H1 (cell line): ENCODE measurements around the gene NOL9. TPM values are rescaled to one million over a fixed set of nuclear protein-coding genes. Genes with fewer than 3 reads are reported as not detected.

Experiments
- CTCF ChIA-PET: fragments of 300-600 bp; sonication (Branson Sonifier 250); formaldehyde crosslinking; loops from one replicate; lab custom pipeline; 2021; ENCODE audit not compliant: partially characterized antibody; lab: Charles Lee
- POLR2A ChIA-PET: fragments of 300-600 bp; sonication (Branson Sonifier 250); formaldehyde crosslinking; loops from one replicate; lab custom pipeline; 2021; ENCODE audit warnings: inconsistent platforms; ENCODE audit not compliant: partially characterized antibody; lab: Charles Lee
- DNase-seq, 2 experiments: peaks; one replicate each; pipeline versions ENCODE4 v3.0.0 to v3.0.0-alpha.2; 2010 to 2022; ENCODE audit warnings: low spot score in 2 of 2, low read depth in 1 of 2, mixed read lengths in 1 of 2
- FAIRE-seq: peaks from 2 replicates; lab custom pipeline; 2011; peaks lifted over from hg19 to GRCh38; lab: Jason Lieb, UNC
- H2AFZ ChIP-seq: 2 replicates; pipeline ENCODE4 v1.8.1; 2012; ENCODE audit warnings: low read length, inconsistent platforms
- H2AK5ac ChIP-seq: 2 replicates; pipeline ENCODE4 v1.6.1; 2013; ENCODE audit warnings: low read depth, low read length
- H2BK120ac ChIP-seq: replicated peaks from 2 replicates; pipeline ENCODE3; 2013; ENCODE audit warnings: low read depth, low read length, inconsistent platforms
- H2BK12ac ChIP-seq: 2 replicates; pipeline ENCODE4 v1.6.1; 2013; ENCODE audit warnings: low read depth, low read length
- H2BK15ac ChIP-seq: 2 replicates; pipeline ENCODE4 v1.6.1; 2013; ENCODE audit warnings: low read length
- H2BK20ac ChIP-seq: 2 replicates; pipeline ENCODE4 v1.6.1; 2013; ENCODE audit warnings: low read length
- H2BK5ac ChIP-seq: 2 replicates; pipeline ENCODE4 v1.6.1; 2013; ENCODE audit warnings: low read depth, low read length
- H3K14ac ChIP-seq: 2 replicates; pipeline ENCODE4 v1.6.1; 2013; ENCODE audit warnings: inconsistent platforms; ENCODE audit not compliant: insufficient read length
- H3K18ac ChIP-seq: 2 replicates; pipeline ENCODE4 v1.6.1; 2013; ENCODE audit warnings: low read length; ENCODE audit errors: extremely low read depth
- H3K23ac ChIP-seq: 2 replicates; pipeline ENCODE4 v1.6.1; 2013; ENCODE audit warnings: inconsistent platforms; ENCODE audit not compliant: insufficient read length
- H3K23me2 ChIP-seq: 2 replicates; pipeline ENCODE4 v1.6.1; 2013; ENCODE audit warnings: low read depth, low read length
- H3K27ac ChIP-seq: 2 replicates; pipeline ENCODE4 v1.6.1; 2011; ENCODE audit warnings: low read depth, low read length, inconsistent platforms
- H3K27me3 ChIP-seq, 4 experiments: replicated peaks in 1 of 4; 1 replicate in 1 of 4; 2 replicates in 3 of 4; pipeline versions ENCODE4 v1.6.1 to v1.8.1; 2011 to 2013; ENCODE audit warnings: low read length in 3 of 4, mild to moderate bottlenecking in 3 of 4, inconsistent platforms in 2 of 4, mixed read lengths in 2 of 4, moderate library complexity in 1 of 4; ENCODE audit not compliant: control insufficient read depth in 3 of 4, insufficient read depth in 3 of 4; ENCODE audit errors: extremely low read depth in 1 of 4
- H3K36me3 ChIP-seq, 4 experiments: 2 replicates each; pipeline versions ENCODE4 v1.6.1 to v1.8.1; 2011 to 2013; ENCODE audit warnings: mild to moderate bottlenecking in 4 of 4, low read length in 3 of 4, moderate library complexity in 2 of 4, control low read depth in 1 of 4, inconsistent platforms in 1 of 4; ENCODE audit not compliant: insufficient read depth in 4 of 4, control insufficient read depth in 2 of 4
- H3K4ac ChIP-seq: replicated peaks from 2 replicates; pipeline ENCODE3; 2013; ENCODE audit warnings: low read length, low read depth, mixed read lengths, inconsistent platforms; ENCODE audit not compliant: insufficient read length
- H3K4me1 ChIP-seq, 4 experiments: replicated peaks in 1 of 4; 1 replicate in 1 of 4; 2 replicates in 3 of 4; pipeline versions ENCODE4 v1.6.1 to v1.8.1; 2011 to 2013; ENCODE audit warnings: low read length in 3 of 4, inconsistent platforms in 2 of 4, mixed read lengths in 1 of 4; ENCODE audit not compliant: insufficient read depth in 4 of 4, control insufficient read depth in 3 of 4
- H3K4me2 ChIP-seq, 2 experiments: 2 replicates each; pipeline versions ENCODE4 v1.6.1 to v1.8.1; 2011 to 2013; ENCODE audit warnings: low read depth in 2 of 2, low read length in 2 of 2, control low read depth in 1 of 2, inconsistent platforms in 1 of 2, mild to moderate bottlenecking in 1 of 2; ENCODE audit not compliant: insufficient read depth in 1 of 2
- H3K4me3 ChIP-seq, 4 experiments: fragments of 200-600, 300-600 bp in 1 of 4; sonication (generic), shearing (Covaris generic), sonication (Bioruptor Twin) in 1 of 4; 2 replicates each; pipeline versions ENCODE4 v1.5.1 to v1.8.1; 2011 to 2016; ENCODE audit warnings: low read length in 4 of 4, low read depth in 3 of 4, control low read depth in 2 of 4, inconsistent platforms in 2 of 4, mild to moderate bottlenecking in 2 of 4, mixed read lengths in 1 of 4, moderate library complexity in 1 of 4; ENCODE audit not compliant: insufficient read depth in 2 of 4; ENCODE audit errors: extremely low read depth in 1 of 4
- H3K56ac ChIP-seq: replicated peaks from 2 replicates; pipeline ENCODE3; 2013; ENCODE audit warnings: low read depth, mild to moderate bottlenecking, mixed read lengths, low read length, inconsistent platforms; ENCODE audit not compliant: insufficient read length
- H3K79me1 ChIP-seq: 2 replicates; pipeline ENCODE4 v1.6.1; 2013; ENCODE audit warnings: low read depth, low read length, control low read depth
- H3K79me2 ChIP-seq, 2 experiments: 2 replicates each; pipeline versions ENCODE4 v1.6.1 to v1.8.1; 2012 to 2013; ENCODE audit warnings: low read length in 2 of 2, mild to moderate bottlenecking in 2 of 2, inconsistent platforms in 1 of 2; ENCODE audit not compliant: insufficient read depth in 2 of 2, control insufficient read depth in 1 of 2
- H3K9ac ChIP-seq, 4 experiments: replicated peaks in 1 of 4; 1 replicate in 1 of 4; 2 replicates in 3 of 4; pipeline versions ENCODE4 v1.6.1 to v1.8.1; 2011 to 2013; ENCODE audit warnings: low read depth in 3 of 4, low read length in 3 of 4, control low read depth in 2 of 4, mild to moderate bottlenecking in 2 of 4, moderate library complexity in 2 of 4, inconsistent platforms in 1 of 4; ENCODE audit errors: extremely low read depth in 1 of 4
- H3K9me3 ChIP-seq, 2 experiments: 2 replicates each; pipeline versions ENCODE4 v1.6.1 to v1.8.1; 2012 to 2013; ENCODE audit warnings: mild to moderate bottlenecking in 2 of 2, moderate library complexity in 2 of 2, control low read depth in 1 of 2, inconsistent platforms in 1 of 2, low read depth in 1 of 2, low read length in 1 of 2, mixed read lengths in 1 of 2; ENCODE audit not compliant: insufficient read depth in 2 of 2
- H4K20me1 ChIP-seq, 2 experiments: replicated peaks in 1 of 2; 2 replicates each; pipeline versions ENCODE3 to v1.8.1; 2011 to 2013; ENCODE audit warnings: inconsistent platforms in 2 of 2, low read length in 2 of 2, mild to moderate bottlenecking in 1 of 2; ENCODE audit not compliant: insufficient read depth in 2 of 2, control insufficient read depth in 1 of 2
- H4K5ac ChIP-seq: 2 replicates; pipeline ENCODE4 v1.6.1; 2013; ENCODE audit warnings: low read length, low read depth, mixed read lengths, inconsistent platforms; ENCODE audit not compliant: insufficient read length
- H4K8ac ChIP-seq: 2 replicates; pipeline ENCODE4 v1.8.0; 2013; ENCODE audit warnings: mild to moderate bottlenecking, moderate library complexity, low read length, inconsistent platforms; ENCODE audit not compliant: insufficient read depth; ENCODE audit errors: extremely low read depth
- H4K91ac ChIP-seq: replicated peaks from 2 replicates; pipeline ENCODE3; 2013; ENCODE audit warnings: low read length, mixed read lengths, inconsistent platforms; ENCODE audit not compliant: insufficient read length
- ASH2L ChIP-seq: fragments of 200-600, 300-600 bp; sonication (generic); IDR thresholded peaks from one replicate; pipeline ENCODE4 v1.7.1; 2017; ENCODE audit warnings: low read length
- ATF2 ChIP-seq: IDR thresholded peaks from 2 replicates; pipeline ENCODE4 v1.6.1; 2012; ENCODE audit warnings: low read length, inconsistent platforms
- EGR1 ChIP-seq: IDR thresholded peaks from 2 replicates; pipeline ENCODE4 v1.6.1; 2011; ENCODE audit warnings: low read depth, low read length, borderline replicate concordance
- EP300 ChIP-seq, 2 experiments: IDR thresholded peaks; 1 replicate in 1 of 2; 2 replicates in 1 of 2; pipeline ENCODE4 v1.6.1; 2011 to 2012; ENCODE audit warnings: low read depth in 2 of 2, low read length in 2 of 2, mild to moderate bottlenecking in 2 of 2, borderline replicate concordance in 1 of 2, inconsistent platforms in 1 of 2, moderate library complexity in 1 of 2
- EZH2 ChIP-seq: fragments of 200-600 bp; sonication (generic); IDR thresholded peaks from 2 replicates; pipeline ENCODE4 v1.7.1; 2012; ENCODE audit warnings: low read depth, mild to moderate bottlenecking, moderate library complexity, low read length, inconsistent platforms; ENCODE audit not compliant: severe bottlenecking
- JUND ChIP-seq: IDR thresholded peaks from 2 replicates; pipeline ENCODE4 v1.6.1; 2011; ENCODE audit warnings: mild to moderate bottlenecking, improper control_type of control experiment, low read length
- RFX5 ChIP-seq: IDR thresholded peaks from 2 replicates; pipeline ENCODE4 v1.6.1; 2011; ENCODE audit warnings: low read depth, low read length, improper control_type of control experiment, borderline replicate concordance
- SIN3A ChIP-seq, 2 experiments: IDR thresholded peaks in 1 of 2; conservative IDR thresholded peaks in 1 of 2; 2 replicates each; pipeline ENCODE4 v1.6.1; 2011 to 2012; ENCODE audit warnings: low read length in 2 of 2, improper control_type of control experiment in 1 of 2, low read depth in 1 of 2, mild to moderate bottlenecking in 1 of 2
- SIX5 ChIP-seq: IDR thresholded peaks from 2 replicates; pipeline ENCODE4 v1.6.1; 2011; ENCODE audit warnings: mild to moderate bottlenecking, low read depth, low read length
- SP1 ChIP-seq: IDR thresholded peaks from 2 replicates; pipeline ENCODE4 v1.6.1; 2011; ENCODE audit warnings: low read depth, low read length
- SRF ChIP-seq: IDR thresholded peaks from 2 replicates; pipeline ENCODE4 v1.6.1; 2011; ENCODE audit warnings: mild to moderate bottlenecking, low read depth, low read length, moderate library complexity
- TAF1 ChIP-seq: IDR thresholded peaks from 2 replicates; pipeline ENCODE4 v1.6.1; 2011; ENCODE audit warnings: mild to moderate bottlenecking, low read depth, low read length
- WGBS, 2 experiments: shearing (Covaris generic) in 1 of 2; methylation state at CpG; one replicate each; pipeline versions ENCODE4 v1.1.6 to v1.1.7; 2013 to 2015; ENCODE audit warnings: low lambda C conversion rate in 2 of 2, mixed read lengths in 2 of 2, inconsistent platforms in 1 of 2, low coverage in 1 of 2, missing lambda C conversion rate in 1 of 2; ENCODE audit not compliant: insufficient replicate concordance in 2 of 2, insufficient coverage in 1 of 2, insufficient read length in 1 of 2; ENCODE audit errors: extremely low coverage in 1 of 2, missing lambda C conversion rate in 1 of 2; 5-methylcytosine and 5-hydroxymethylcytosine counted together
- polyA plus RNA-seq, 7 experiments: library from polyadenylated mRNA; depleted of rRNA in 3 of 7; stranded (reverse) in 5 of 7; unstranded in 2 of 7; fragments of >200 nt in 5 of 7; fragments of 200-250 nt in 2 of 7; gene quantifications; 1 replicate in 5 of 7; 2 replicates in 1 of 7; 4 replicates in 1 of 7; pipeline versions ENCODE4 v1.2.1 to v1.2.3, GENCODE V29; 2011 to 2013; ENCODE audit warnings: missing spikeins in 2 of 7, mixed read lengths in 2 of 7
- total RNA-seq: library from RNA; stranded (reverse); fragmentation: NEBNext Ultra II Directional; extraction: Animal tissue kit (Norgen Biotek cat#: 25700); gene quantifications from 2 replicates; pipeline ENCODE4 v1.2.1, GENCODE V29; 2021

The NOL9 gene
- total and polyA plus RNA-seq, 2 of the 8 experiments (the other 6 are each of a cell fraction or from before 2014, with no cell fraction given) = 17.1 to 38.1 TPM

- Histone ChIP-seq H3K27me3 (no peaks in the 10 kb centered on the region; a peak in 1 of 7 replicates), H2BK15ac (no peak overlapping the region), H3K36me3 (peaks cover 10 to 37% (median 36%) of the 10 kb centered on the region in 4 experiments), H3K4me2 (no peak overlapping the region), H2BK20ac (no peak overlapping the region), H3K23me2 (peaks cover 18% of the 10 kb centered on the region), H2BK12ac (no peak overlapping the region), H3K9me3 (no peaks in the 10 kb centered on the region), H3K4me1 (peaks cover 0 to 6% (median 5%) of the 10 kb centered on the region in 4 experiments; a peak in 4 of 7 replicates), H4K91ac (no peak overlapping the region), H3K4me3 (no peak overlapping the region), H2BK120ac (no peak overlapping the region), H3K4ac (no peak overlapping the region), H3K23ac (no peak overlapping the region), H2AK5ac (no peak overlapping the region), H3K56ac (no peak overlapping the region), H3K18ac (no peak overlapping the region), H3K9ac (no peak overlapping the region), H2BK5ac (peak overlapping the region; percentile 12; the same call in 1 of the 2 replicates), H4K20me1 (peaks cover 27 to 45% of the 10 kb centered on the region in 2 experiments), H4K5ac (no peak overlapping the region), H3K79me1 (peaks cover 21% of the 10 kb centered on the region), H2AFZ (no peak overlapping the region), H4K8ac (peak overlapping the region; percentile 7; the same call in 1 of the 2 replicates), H3K79me2 (peaks cover 22 to 55% of the 10 kb centered on the region in 2 experiments; a peak in 3 of 4 replicates), H3K27ac (no peak overlapping the region), H3K14ac (no peak overlapping the region)
- ChIA-PET POLR2A (interaction anchor here (1.1 to 10.8 kb wide), 5 partner anchors 12 to 61 kb away, joined by 4 to 196 read pairs (median 66); partner anchors contain the start of genes NOL9, THAP3 and ZBTB48), CTCF (interaction anchor here (0.8 to 1.9 kb wide), 7 partner anchors 9 to 73 kb away, joined by 3 to 8 read pairs (median 3); partner anchors contain the start of genes NOL9, TAS1R1 and THAP3)
- TF ChIP-seq SP1 (no peak), SIX5 (no peak), EP300 (IDR thresholded peaks at IDR 0.05; ENCODE audit: borderline replicate concordance in 1 of 2, low read depth in 2 of 2, low read length in 2 of 2) (no peak), EZH2 (no peak), ASH2L (no peak), JUND (no peak), ATF2 (no peak), TAF1 (no peak), RFX5 (no peak), SRF (no peak), SIN3A (conservative IDR thresholded peaks at IDR 0.05 in 1 of 2, IDR thresholded peaks at IDR 0.05 in 1 of 2; ENCODE audit: low read depth in 1 of 2, low read length in 2 of 2) (no peak), EGR1 (no peak)
- WGBS, 2 experiments = 97% methylated on average over 6 of the region's 6 CpGs; no CpG with 5 or more reads in 1 of the 2 experiments
- DNase-seq = no peak
- no peak for FAIRE-seq
These were observed 43.4 kb upstream of the NOL9 start for GRCh38 chr1:6597777-6598131.
